ENCODE measurements around the gene CSGALNACT2.

The CSGALNACT2 gene

GRCh38 chr10:43186150-43186549 lies 47.9 kb downstream of the CSGALNACT2 start:
- no peaks in the 10 kb centered on the region for H3K36me3 ChIP-seq (ENCODE audit: insufficient read depth, low read length)
- H3K9ac ChIP-seq (ENCODE audit: low read depth, low read length): no peak overlapping the region
- no peaks in the 10 kb centered on the region for H3K4me1 ChIP-seq (ENCODE audit: insufficient read depth, low read length)
- no peaks in the 10 kb centered on the region for H3K9me3 ChIP-seq (ENCODE audit: control insufficient read depth, insufficient read depth, low read length)

GRCh38 chr10:43187213-43187612 lies 49.0 kb downstream of the CSGALNACT2 start:
- no peak overlapping the region for H3K9ac ChIP-seq (ENCODE audit: low read depth, low read length)
- no peaks in the 10 kb centered on the region for H3K4me1 ChIP-seq (ENCODE audit: insufficient read depth, low read length)
- H3K36me3 ChIP-seq (ENCODE audit: insufficient read depth, low read length): no peaks in the 10 kb centered on the region
- H3K9me3 ChIP-seq (ENCODE audit: control insufficient read depth, insufficient read depth, low read length): no peaks in the 10 kb centered on the region

DNA sequence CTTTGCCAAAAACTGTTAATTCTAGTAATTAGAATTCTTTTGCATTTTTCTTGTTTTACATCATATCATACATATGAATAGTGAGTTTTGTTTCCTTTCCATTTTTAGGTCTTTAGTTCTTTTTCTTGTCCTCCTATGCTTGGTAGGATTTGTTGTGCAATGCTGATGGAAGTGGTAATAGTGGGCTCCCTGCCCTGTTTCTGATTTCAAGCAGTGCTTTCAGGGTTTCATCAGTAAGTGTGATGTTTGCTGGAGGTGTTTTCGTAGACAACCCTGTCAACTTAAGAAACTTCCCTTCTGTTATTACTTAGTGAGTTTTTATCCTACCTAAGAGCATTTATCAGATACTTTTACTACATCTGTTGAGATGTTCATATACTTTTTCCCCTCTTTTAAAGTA lies 50.5 kb downstream of the CSGALNACT2 start:
- no peaks in the 10 kb centered on the region for H3K4me1 ChIP-seq (ENCODE audit: insufficient read depth, low read length)
- H3K9me3 ChIP-seq (ENCODE audit: control insufficient read depth, insufficient read depth, low read length): no peaks in the 10 kb centered on the region
- no peaks in the 10 kb centered on the region for H3K36me3 ChIP-seq (ENCODE audit: insufficient read depth, low read length)
- H3K9ac ChIP-seq (ENCODE audit: low read depth, low read length): no peak overlapping the region

DNA sequence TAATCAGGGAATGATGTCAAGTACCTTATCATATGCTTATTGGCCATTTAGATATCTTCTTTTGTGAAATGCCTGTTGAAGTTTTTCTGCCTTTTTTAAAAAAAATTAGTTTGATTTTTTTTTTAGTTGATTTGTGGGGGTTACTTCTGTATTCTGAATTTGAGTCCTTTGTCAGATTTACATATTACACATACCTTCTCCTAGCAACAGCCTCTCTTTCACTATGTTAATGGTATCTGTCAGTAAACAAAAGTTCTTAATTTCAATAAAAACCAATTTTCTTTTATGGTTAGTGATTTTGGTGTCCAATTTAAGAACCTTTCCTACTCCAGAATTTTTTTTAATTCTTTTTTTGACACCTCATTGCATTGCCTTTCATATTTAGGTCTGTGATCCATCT lies 52.0 kb downstream of the CSGALNACT2 start:
- H3K9ac ChIP-seq (ENCODE audit: low read depth, low read length): no peak overlapping the region
- H3K36me3 ChIP-seq (ENCODE audit: insufficient read depth, low read length): no peaks in the 10 kb centered on the region
- H3K9me3 ChIP-seq (ENCODE audit: control insufficient read depth, insufficient read depth, low read length): no peaks in the 10 kb centered on the region
- H3K4me1 ChIP-seq (ENCODE audit: insufficient read depth, low read length): no peaks in the 10 kb centered on the region

DNA sequence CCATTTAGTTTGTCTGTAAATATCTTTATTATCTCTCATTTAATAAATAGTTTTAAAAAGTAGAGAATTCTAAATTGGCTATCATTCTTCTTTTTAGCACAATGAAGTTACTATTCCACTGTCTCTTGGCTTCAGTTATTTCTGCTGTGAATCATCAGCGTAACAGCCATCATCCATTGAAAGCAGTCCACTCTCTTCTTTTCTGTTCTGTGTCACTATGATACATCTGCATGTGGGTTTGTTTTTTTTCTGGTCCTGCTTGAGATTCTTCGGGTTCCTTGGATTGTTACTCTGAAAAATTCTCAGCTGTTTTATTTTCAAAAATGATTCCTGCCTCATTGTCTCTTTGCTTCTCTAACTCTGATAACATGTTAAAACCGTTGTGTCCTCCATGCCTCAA lies 52.5 kb downstream of the CSGALNACT2 start:
- Histone ChIP-seq H3K9ac (ENCODE audit: low read depth, low read length) (no peak overlapping the region), H3K9me3 (ENCODE audit: control insufficient read depth, insufficient read depth, low read length) (no peaks in the 10 kb centered on the region), H3K4me1 (ENCODE audit: insufficient read depth, low read length) (no peaks in the 10 kb centered on the region), H3K36me3 (ENCODE audit: insufficient read depth, low read length) (no peaks in the 10 kb centered on the region)

- no peaks in the 10 kb centered on the region for H3K4me1 ChIP-seq (ENCODE audit: insufficient read depth, low read length)
- peaks cover 10% of the 10 kb centered on the region for H3K36me3 ChIP-seq (ENCODE audit: insufficient read depth, low read length)
- H3K9me3 ChIP-seq (ENCODE audit: control insufficient read depth, insufficient read depth, low read length): no peaks in the 10 kb centered on the region
- H3K9ac ChIP-seq (ENCODE audit: low read depth, low read length): no peak overlapping the region
Measured at GRCh38 chr10:43192884-43193283, 54.6 kb downstream of the CSGALNACT2 start.

DNA sequence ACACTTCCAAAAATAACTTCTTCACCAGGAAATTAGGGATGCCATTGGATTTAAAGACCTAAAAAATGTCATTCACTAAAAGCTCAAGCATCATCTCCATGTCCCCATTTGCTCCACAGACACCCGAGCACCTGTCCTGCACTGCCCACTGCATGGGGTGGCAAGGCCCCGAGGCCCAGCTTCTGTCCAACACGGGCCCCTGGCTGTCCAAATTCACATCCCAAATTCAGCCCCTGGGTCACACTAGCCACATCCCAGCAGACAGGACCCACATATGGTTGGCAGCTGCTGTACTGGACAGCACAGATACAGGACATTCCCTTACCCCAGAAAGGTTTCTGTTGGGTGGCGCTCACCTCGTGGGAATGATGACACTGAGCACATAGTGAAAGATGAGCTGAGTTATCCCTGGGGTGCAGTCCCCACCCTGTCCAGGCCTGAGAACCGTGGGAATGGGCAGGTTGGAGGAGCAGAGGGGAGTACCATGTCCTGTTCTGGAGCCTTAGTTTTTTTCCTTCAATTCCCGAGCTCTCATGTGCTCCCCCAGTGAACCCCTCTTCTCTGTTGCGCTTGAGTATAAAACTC lies 55.3 kb downstream of the CSGALNACT2 start:
- no peak overlapping the region for H3K9ac ChIP-seq (ENCODE audit: low read depth, low read length)

GRCh38 chr10:43194266-43194665 lies 56.0 kb downstream of the CSGALNACT2 start:
- no peaks in the 10 kb centered on the region for H3K9me3 ChIP-seq (ENCODE audit: control insufficient read depth, insufficient read depth, low read length)
- no peaks in the 10 kb centered on the region for H3K4me1 ChIP-seq (ENCODE audit: insufficient read depth, low read length)
- peaks cover 14% of the 10 kb centered on the region for H3K36me3 ChIP-seq (ENCODE audit: insufficient read depth, low read length)
- no peak overlapping the region for H3K9ac ChIP-seq (ENCODE audit: low read depth, low read length)

More for the DNA sequence above, 55.3 kb downstream of the CSGALNACT2 start:
- Histone ChIP-seq H3K36me3 (ENCODE audit: insufficient read depth, low read length) (peaks cover 13% of the 10 kb centered on the region), H3K9me3 (ENCODE audit: control insufficient read depth, insufficient read depth, low read length) (no peaks in the 10 kb centered on the region), H3K4me1 (ENCODE audit: insufficient read depth, low read length) (no peaks in the 10 kb centered on the region)

DNA sequence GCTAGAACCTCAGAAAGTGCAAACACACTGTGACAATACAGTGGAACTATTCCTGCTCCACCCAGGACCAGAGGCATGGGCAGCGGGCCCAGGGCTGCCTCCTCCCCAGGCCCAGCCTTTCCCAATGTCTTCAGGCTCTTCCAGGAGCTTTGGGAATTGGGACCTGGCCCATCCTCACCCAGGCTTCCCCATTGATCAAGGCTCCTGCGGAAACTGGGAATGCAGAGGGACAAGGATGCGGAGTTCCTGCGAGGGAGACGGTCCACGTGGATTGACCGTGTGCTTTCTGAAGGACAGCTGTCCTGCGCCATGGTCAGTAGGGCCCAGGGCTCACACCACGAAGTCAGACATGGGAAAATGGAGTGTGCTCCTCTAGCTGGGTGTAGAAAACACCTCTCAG lies 56.6 kb downstream of the CSGALNACT2 start:
- Histone ChIP-seq H3K36me3 (ENCODE audit: insufficient read depth, low read length) (peaks cover 14% of the 10 kb centered on the region), H3K9me3 (ENCODE audit: control insufficient read depth, insufficient read depth, low read length) (no peaks in the 10 kb centered on the region), H3K4me1 (ENCODE audit: insufficient read depth, low read length) (no peaks in the 10 kb centered on the region), H3K9ac (ENCODE audit: low read depth, low read length) (no peak overlapping the region)

DNA sequence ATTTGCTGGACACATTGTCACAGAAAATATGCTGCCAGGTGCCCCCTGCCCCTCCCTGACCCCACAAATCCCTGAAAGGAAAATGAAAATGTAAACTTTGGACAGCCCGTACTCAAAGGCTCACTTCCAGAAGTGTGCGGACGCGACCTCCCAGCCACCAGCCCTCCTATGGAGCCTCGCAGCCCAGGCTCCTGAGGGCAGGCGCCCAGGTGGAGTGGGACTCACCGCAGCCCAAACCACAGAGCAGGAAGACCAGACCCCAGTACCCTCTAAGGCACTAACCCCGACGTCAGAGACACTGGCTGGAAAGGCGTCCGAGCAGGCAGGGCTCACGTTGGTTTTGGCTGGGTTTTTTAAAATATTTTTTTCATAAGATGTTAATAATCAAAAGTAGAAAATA lies 57.3 kb downstream of the CSGALNACT2 start:
- Histone ChIP-seq H3K4me1 (ENCODE audit: insufficient read depth, low read length) (no peaks in the 10 kb centered on the region), H3K9me3 (ENCODE audit: control insufficient read depth, insufficient read depth, low read length) (no peaks in the 10 kb centered on the region), H3K9ac (ENCODE audit: low read depth, low read length) (no peak overlapping the region), H3K36me3 (ENCODE audit: insufficient read depth, low read length) (peaks cover 14% of the 10 kb centered on the region)

- H3K36me3 ChIP-seq (ENCODE audit: insufficient read depth, low read length): peaks cover 14% of the 10 kb centered on the region
- H3K9ac ChIP-seq (ENCODE audit: low read depth, low read length): no peak overlapping the region
- H3K4me1 ChIP-seq (ENCODE audit: insufficient read depth, low read length): no peaks in the 10 kb centered on the region
- H3K9me3 ChIP-seq (ENCODE audit: control insufficient read depth, insufficient read depth, low read length): no peaks in the 10 kb centered on the region
Measured at GRCh38 chr10:43196131-43196980, 58.1 kb downstream of the CSGALNACT2 start.

- Histone ChIP-seq H3K4me1 (ENCODE audit: insufficient read depth, low read length) (no peaks in the 10 kb centered on the region), H3K9ac (ENCODE audit: low read depth, low read length) (no peak overlapping the region), H3K9me3 (ENCODE audit: control insufficient read depth, insufficient read depth, low read length) (no peaks in the 10 kb centered on the region), H3K36me3 (ENCODE audit: insufficient read depth, low read length) (peaks cover 14% of the 10 kb centered on the region)
Measured at GRCh38 chr10:43196981-43197833, 59.0 kb downstream of the CSGALNACT2 start.

DNA sequence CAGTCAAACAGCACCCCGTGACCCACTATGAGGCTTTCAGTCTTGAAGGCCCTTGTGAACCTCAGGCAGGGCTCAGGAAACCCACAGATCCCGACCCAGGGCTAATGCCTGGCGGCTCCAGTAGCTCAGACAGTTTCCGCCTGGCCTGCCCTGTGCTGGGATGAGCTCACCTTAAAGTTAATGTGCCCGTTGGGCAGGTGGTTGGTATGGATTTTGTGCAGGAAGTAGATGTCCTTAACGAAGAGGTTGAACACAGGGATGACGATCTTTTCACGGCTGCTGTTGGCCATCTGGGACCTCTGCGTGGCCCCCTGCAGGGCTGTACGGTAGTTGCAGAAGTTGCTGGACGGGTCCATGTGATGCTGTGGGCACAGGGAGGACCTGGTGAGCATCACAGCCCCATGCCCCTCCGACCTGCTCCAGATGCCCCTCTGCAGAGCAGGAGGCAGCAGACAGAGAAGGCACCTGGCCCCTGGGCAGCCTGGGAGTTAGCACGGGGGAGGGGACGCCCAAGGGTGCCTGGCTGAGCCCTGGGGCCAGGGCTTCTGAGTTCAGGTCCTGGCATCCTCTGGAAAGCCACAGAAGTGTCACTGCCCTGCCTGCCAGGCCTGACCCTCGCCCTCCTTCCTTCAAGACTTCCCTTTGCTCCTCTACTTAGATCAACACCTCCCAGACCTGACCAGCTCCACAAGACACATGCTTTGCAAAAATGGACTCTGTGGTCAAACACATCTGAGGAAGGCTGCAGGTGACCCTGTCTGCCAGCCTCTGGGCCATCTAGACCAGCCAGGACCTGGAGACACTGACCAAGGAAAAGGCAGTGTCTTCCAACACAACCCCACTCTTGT lies 59.8 kb downstream of the CSGALNACT2 start:
- H3K9me3 ChIP-seq (ENCODE audit: control insufficient read depth, insufficient read depth, low read length): no peaks in the 10 kb centered on the region
- H3K9ac ChIP-seq (ENCODE audit: low read depth, low read length): no peak overlapping the region
- H3K4me1 ChIP-seq (ENCODE audit: insufficient read depth, low read length): no peaks in the 10 kb centered on the region
- H3K36me3 ChIP-seq (ENCODE audit: insufficient read depth, low read length): peaks cover 14% of the 10 kb centered on the region

DNA sequence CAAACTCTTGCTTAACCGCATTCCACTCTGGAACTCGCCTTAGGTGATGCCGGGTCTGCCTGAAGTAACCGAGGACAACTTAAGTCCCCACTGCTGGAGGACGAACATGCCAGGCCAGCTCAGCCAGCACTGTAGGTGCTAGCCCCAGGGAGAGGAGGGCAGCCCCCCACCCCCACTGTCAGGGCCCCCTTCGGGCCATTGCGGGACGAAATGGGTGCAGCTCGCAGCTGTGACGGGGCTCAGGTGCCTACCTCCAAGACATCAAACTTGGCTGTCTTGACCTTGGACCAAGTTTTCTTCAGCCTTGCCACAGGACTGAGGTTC lies 60.4 kb downstream of the CSGALNACT2 start:
- H3K9me3 ChIP-seq (ENCODE audit: control insufficient read depth, insufficient read depth, low read length): no peaks in the 10 kb centered on the region
- peaks cover 14% of the 10 kb centered on the region for H3K36me3 ChIP-seq (ENCODE audit: insufficient read depth, low read length)
- H3K4me1 ChIP-seq (ENCODE audit: insufficient read depth, low read length): no peaks in the 10 kb centered on the region
- H3K9ac ChIP-seq (ENCODE audit: low read depth, low read length): no peak overlapping the region

Data from ES-I3 (cell line).